Heart right ventricle (tissue), 16 donors: ENCODE measurements around the gene ALG10B. TPM values are rescaled to one million over a fixed set of nuclear protein-coding genes. Genes with fewer than 3 reads are reported as not detected.
"Not testable (repeated sequence)": the region's sequence is repeated elsewhere in the genome, so short reads cannot be mapped to it uniquely, and the experiment has no call there.

Experiments
- ATAC-seq, 8 donors: fragments of 200-7000 bp; cut with Tn5 transposase; one replicate each; pipeline ENCODE4 v1.9.1; 2020; ENCODE audit warnings: mild to moderate bottlenecking in 8 of 8, moderate library complexity in 8 of 8, moderate number of reproducible peaks in 1 of 8
- DNase-seq, 2 donors: peaks; one replicate each; pipeline ENCODE4 v3.0.0-alpha.2; 2020
- H3K27ac ChIP-seq, 10 donors: fragments of 200-600 bp; sonication (generic) in 2 of 10; one replicate each; pipeline versions ENCODE4 v1.5.0 to v1.8.0; 2020 to 2022; ENCODE audit warnings: mild to moderate bottlenecking in 3 of 10
- H3K27me3 ChIP-seq, 7 donors: fragments of 200-600 bp; one replicate each; pipeline ENCODE4 v1.8.0; 2021 to 2022; ENCODE audit warnings: mild to moderate bottlenecking in 2 of 7
- H3K36me3 ChIP-seq, 9 donors: fragments of 200-600 bp; sonication (generic) in 1 of 9; one replicate each; pipeline versions ENCODE4 v1.5.0 to v1.8.0; 2020 to 2022; ENCODE audit warnings: mild to moderate bottlenecking in 2 of 9
- H3K4me1 ChIP-seq, 9 donors: fragments of 200-600 bp; sonication (generic) in 1 of 9; one replicate each; pipeline versions ENCODE4 v1.5.0 to v1.8.0; 2020 to 2022; ENCODE audit warnings: mild to moderate bottlenecking in 4 of 9
- H3K4me3 ChIP-seq, 10 donors: fragments of 200-600 bp; sonication (generic) in 2 of 10; one replicate each; pipeline versions ENCODE4 v1.5.0 to v1.8.0; 2020 to 2022; ENCODE audit warnings: mild to moderate bottlenecking in 7 of 10, moderate library complexity in 2 of 10
- H3K9me3 ChIP-seq, 11 donors: fragments of 200-600 bp in 10 of 11; sonication (generic) in 2 of 11; one replicate each; pipeline versions ENCODE4 v1.5.0 to v1.8.0; 2013 to 2022; ENCODE audit warnings: mild to moderate bottlenecking in 2 of 11, control low read depth in 1 of 11, moderate library complexity in 1 of 11
- WGBS, 2 donors: extraction: QIAGEN DNeasy Blood & Tissue Kit; methylation state at CpG; one replicate each; pipeline ENCODE4 v1.1.7; 2013; ENCODE audit warnings: inconsistent platforms in 1 of 2; 5-methylcytosine and 5-hydroxymethylcytosine counted together
- intact Hi-C, 10 donors: fragments of 100-400 bp; cut with DNase I; formaldehyde crosslinking; loops; one replicate each; pipeline versions ENCODE4 v1.11.1 to v1.14.2; 2022
- polyA plus RNA-seq, 2 donors: library from polyadenylated mRNA; stranded (reverse); fragments of 200-250 nt; gene quantifications; one replicate each; pipeline ENCODE4 v1.2.3, GENCODE V29; 2013
- total RNA-seq, 10 donors: library from RNA; stranded (reverse); fragmentation: NEBNext Ultra II Directional in 3 of 10; extraction: Animal tissue kit (Norgen Biotek cat#: 25700) in 3 of 10; gene quantifications; one replicate each; pipeline versions ENCODE4 v1.2.1 to v1.2.4, GENCODE V29; 2021 to 2023
- TF ChIP-seq, protein P1 (sequence below), 9 donors: fragments of 200-600 bp; sonication (generic) in 2 of 9; IDR thresholded peaks; one replicate each; pipeline versions ENCODE4 v1.5.0 to v1.8.0; 2021 to 2022; ENCODE audit warnings: antibody characterized with exemption in 9 of 9, mild to moderate bottlenecking in 5 of 9, moderate library complexity in 1 of 9
- donor health status: Arrhythmogenic right ventricular cardiomyopathy.
- donor health status: ischemic (EF 13 %, LVEDD 7.1; RV severe dilation, severe dysfunction).
- donor health status: healthy with polysubstance abuse.
- donor health status: DM: no; HTN: yes; CAD: no.
- donor health status: DM: no; HTN: no; CAD: no.
- donor health status: ischemic (EF 25% LVEDD 6.9; RV normal size, moderate dysfunction).
- donor health status: ischemic (EF 25% LVEDD 5.7; RV mildly dilated, moderate dysfunction).
- donor health status: healthy.
- donor health status: DM: yes; HTN: yes; CAD: no.
- donor health status: Ischemic cardiomyopathy.
- donor health status: ischemic (EF 35%, LVEDD 5.7; RV mildly dilated, moderate dysfunction).
- donor health status: nonischemic (EF 11% LVEDD 7.7; RV severe dilation, severe dysfunction).
- donor health status: DM: yes; HTN: yes; CAD: no.
- donor health status: PGD.
- donor health status: ischemic (EF 29% LVEDD 5.4; RV normal size, mild dysfunction).
- donor health status: nonischemic (EF 23%, LVEDD 6.1; RV moderate dilation, normal function).

The ALG10B gene
- total and polyA plus RNA-seq, 12 donors, result 0.97 to 7.4 (median 5.1) TPM

DNA sequence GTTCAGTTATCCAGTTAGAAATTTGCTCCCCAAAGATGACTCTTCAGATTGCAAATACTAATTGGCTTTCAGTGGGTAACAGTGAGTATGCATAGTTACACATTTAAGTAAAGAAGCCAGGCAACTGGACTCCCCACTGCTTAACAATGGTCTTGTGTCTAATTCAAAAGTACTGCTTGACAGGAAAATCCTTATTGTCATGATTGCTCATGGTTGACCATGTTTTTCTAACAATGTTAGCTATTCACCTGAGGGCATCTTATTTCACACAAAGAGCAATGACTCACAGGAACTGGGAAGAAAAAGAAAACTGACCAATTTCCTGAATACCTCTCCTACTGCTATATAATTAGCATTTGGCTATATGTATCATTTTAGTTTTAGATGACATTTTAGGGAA is 33.7 kb upstream of the ALG10B start:
- Histone ChIP-seq H3K36me3 (no peaks in the 10 kb centered on the region), H3K4me1 (no peaks in the 10 kb centered on the region), H3K9me3 (no peaks in the 10 kb centered on the region), H3K27ac (no peak overlapping the region), H3K27me3 (no peaks in the 10 kb centered on the region), H3K4me3 (no peak overlapping the region)
- intact Hi-C loops, result no loop called here
- no peak for ATAC-seq
- DNase-seq, result no peak
- TF ChIP-seq, protein P1, sequence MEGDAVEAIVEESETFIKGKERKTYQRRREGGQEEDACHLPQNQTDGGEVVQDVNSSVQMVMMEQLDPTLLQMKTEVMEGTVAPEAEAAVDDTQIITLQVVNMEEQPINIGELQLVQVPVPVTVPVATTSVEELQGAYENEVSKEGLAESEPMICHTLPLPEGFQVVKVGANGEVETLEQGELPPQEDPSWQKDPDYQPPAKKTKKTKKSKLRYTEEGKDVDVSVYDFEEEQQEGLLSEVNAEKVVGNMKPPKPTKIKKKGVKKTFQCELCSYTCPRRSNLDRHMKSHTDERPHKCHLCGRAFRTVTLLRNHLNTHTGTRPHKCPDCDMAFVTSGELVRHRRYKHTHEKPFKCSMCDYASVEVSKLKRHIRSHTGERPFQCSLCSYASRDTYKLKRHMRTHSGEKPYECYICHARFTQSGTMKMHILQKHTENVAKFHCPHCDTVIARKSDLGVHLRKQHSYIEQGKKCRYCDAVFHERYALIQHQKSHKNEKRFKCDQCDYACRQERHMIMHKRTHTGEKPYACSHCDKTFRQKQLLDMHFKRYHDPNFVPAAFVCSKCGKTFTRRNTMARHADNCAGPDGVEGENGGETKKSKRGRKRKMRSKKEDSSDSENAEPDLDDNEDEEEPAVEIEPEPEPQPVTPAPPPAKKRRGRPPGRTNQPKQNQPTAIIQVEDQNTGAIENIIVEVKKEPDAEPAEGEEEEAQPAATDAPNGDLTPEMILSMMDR (IDR thresholded peaks at IDR 0.05), result no peak

GRCh38 chr12:38289396-38289795 is 27.2 kb upstream of the ALG10B start:
- H3K4me3 ChIP-seq, result no peak overlapping the region
- no peak for DNase-seq
- no peaks in the 10 kb centered on the region for H3K9me3 ChIP-seq
- no peaks in the 10 kb centered on the region for H3K4me1 ChIP-seq
- no peaks in the 10 kb centered on the region for H3K36me3 ChIP-seq
- H3K27me3 ChIP-seq, result no peaks in the 10 kb centered on the region
- intact Hi-C loops, result no loop called here
- TF ChIP-seq, protein P1 (IDR thresholded peaks at IDR 0.05), result no peak
- no peak for ATAC-seq
- WGBS, 2 donors, result 57 to 67% methylated on average over 2 of the region's 2 CpGs
- no peak overlapping the region for H3K27ac ChIP-seq

GRCh38 chr12:38291160-38291559 is 25.4 kb upstream of the ALG10B start:
- Histone ChIP-seq H3K4me3 (no peak overlapping the region), H3K27me3 (no peaks in the 10 kb centered on the region), H3K4me1 (no peaks in the 10 kb centered on the region), H3K27ac (no peak overlapping the region), H3K9me3 (no peaks in the 10 kb centered on the region), H3K36me3 (no peaks in the 10 kb centered on the region)
- DNase-seq (no peak), ATAC-seq (no peak)
- intact Hi-C loops, result no loop called here
- TF ChIP-seq, protein P1 (IDR thresholded peaks at IDR 0.05), result no peak
- WGBS, 2 donors, result 53 to 62% methylated on average over 4 of the region's 4 CpGs

- H3K4me3 ChIP-seq, intact Hi-C loops, H3K4me1 ChIP-seq, DNase-seq, H3K27ac ChIP-seq, H3K36me3 ChIP-seq, ATAC-seq: not testable (repeated sequence)
- 6 to 20% methylated on average over 1 of the region's 1 CpG for WGBS, 2 donors
- Histone ChIP-seq H3K27me3 (peaks cover 0 to 15% (median 5%) of the 10 kb centered on the region in 7 donors), H3K9me3 (peaks cover 0 to 21% (median 0%) of the 10 kb centered on the region in 11 donors)
These were observed 13.6 kb upstream of the ALG10B start for GRCh38 chr12:38302972-38303371.

- ATAC-seq, H3K9me3 ChIP-seq, H3K27me3 ChIP-seq, H3K27ac ChIP-seq, DNase-seq, H3K4me3 ChIP-seq: not testable (repeated sequence)
- WGBS, 2 donors, result 86 to 95% methylated on average over 2 of the region's 2 CpGs
- Histone ChIP-seq H3K4me1 (peaks cover 0 to 11% (median 9%) of the 10 kb centered on the region in 9 donors), H3K36me3 (peaks cover 0 to 45% (median 0%) of the 10 kb centered on the region in 9 donors)
- intact Hi-C loops, result loop anchor here in 4 of 10 donors (10.0 kb wide), 2 partner anchors 593 to 783 kb away; no protein-coding TSS in a partner anchor
These were observed 5.4 kb downstream of the ALG10B start for GRCh38 chr12:38321966-38322365.
